Psoas muscle (tissue), 8 donors: Measurements from ENCODE around the gene DOC2A. TPM values are rescaled to one million over a fixed set of nuclear protein-coding genes. Genes with fewer than 3 reads are reported as not detected.
A peak's percentile ranks its signal among the peaks of the same experiment; 100 is the strongest.

ENCODE experiments used
- ATAC-seq, 4 donors: fragments of 200-7000 bp; cut with Tn5 transposase; one replicate each; pipeline ENCODE4 v1.9.1; 2020; ENCODE audit warnings: moderate library complexity in 3 of 4, mild to moderate bottlenecking in 2 of 4
- DNase-seq, 2 donors: peaks; one replicate each; pipeline ENCODE4 v3.0.0-alpha.2; 2020
- H3K27ac ChIP-seq: fragments of 200-600 bp; one replicate; pipeline ENCODE4 v1.8.0; 2022
- H3K27me3 ChIP-seq, 3 donors: fragments of 200-600 bp in 1 of 3; one replicate each; pipeline versions ENCODE4 v1.6.1 to v1.8.0; 2013 to 2022; ENCODE audit warnings: low read length in 2 of 3, mild to moderate bottlenecking in 2 of 3, moderate library complexity in 1 of 3; ENCODE audit not compliant: insufficient read depth in 3 of 3
- H3K36me3 ChIP-seq, 2 donors: fragments of 200-600 bp in 1 of 2; one replicate each; pipeline versions ENCODE4 v1.6.1 to v1.8.0; 2013 to 2022; ENCODE audit warnings: low read depth in 1 of 2, mild to moderate bottlenecking in 1 of 2, moderate library complexity in 1 of 2; ENCODE audit not compliant: insufficient read depth in 1 of 2
- H3K4me1 ChIP-seq: fragments of 200-600 bp; one replicate; pipeline ENCODE4 v1.8.0; 2022
- H3K4me3 ChIP-seq: fragments of 200-600 bp; one replicate; pipeline ENCODE4 v1.8.0; 2022; ENCODE audit warnings: mild to moderate bottlenecking
- H3K9me3 ChIP-seq: fragments of 200-600 bp; one replicate; pipeline ENCODE4 v1.8.0; 2022
- CTCF ChIP-seq: fragments of 200-600 bp; IDR thresholded peaks from one replicate; pipeline ENCODE4 v1.8.0; 2022; ENCODE audit warnings: antibody characterized with exemption
- WGBS, 3 donors: extraction: QIAGEN DNeasy Blood & Tissue Kit; methylation state at CpG; one replicate each; pipeline versions ENCODE4 v1.1.6 to v1.1.7; 2013; 5-methylcytosine and 5-hydroxymethylcytosine counted together
- intact Hi-C, 2 donors: fragments of 100-400 bp; cut with DNase I; formaldehyde crosslinking; loops; one replicate each; pipeline versions ENCODE4 v1.11.0 to v1.14.2; 2022
- polyA plus RNA-seq, 3 donors: library from polyadenylated mRNA; stranded (reverse); fragments of 200-250 nt; gene quantifications; one replicate each; pipeline ENCODE4 v1.2.3, GENCODE V29; 2013
- total RNA-seq, 4 donors: library from RNA; stranded (reverse); fragmentation: NEBNext Ultra II Directional in 2 of 4; extraction: Animal tissue kit (Norgen Biotek cat#: 25700) in 2 of 4; gene quantifications; one replicate each; pipeline versions ENCODE4 v1.2.1 to v1.2.4, GENCODE V29; 2021 to 2023
- donor health status: healthy with polysubstance abuse.
- donor health status: DM: no; HTN: no; CAD: no; lungs with moderate emphysema.
- donor health status: Bipolar disorder and iron deficiency.
- donor health status: healthy.
- donor health status: DM: yes; HTN: yes; CAD: no.
- donor health status: DM: no; HTN: no; CAD: no.
- donor health status: DM: no; HTN: no; CAD: no.
- donor health status: DM: yes; HTN: yes; CAD: no.

Gene DOC2A
- total and polyA plus RNA-seq, 7 donors, result 0.11 to 0.51 (median 0.15) TPM; not detected in 2

GRCh38 chr16:30033270-30033669, 22.4 kb upstream of the DOC2A start:
- ATAC-seq, result no peak
- Histone ChIP-seq H3K36me3 (no peaks in the 10 kb centered on the region), H3K4me3 (no peak overlapping the region), H3K4me1 (peaks cover 2% of the 10 kb centered on the region), H3K9me3 (no peaks in the 10 kb centered on the region), H3K27ac (no peak overlapping the region), H3K27me3 (peaks cover 0 to 58% (median 13%) of the 10 kb centered on the region in 3 donors)
- no peak for DNase-seq
- intact Hi-C loops, result no loop called here
- 76 to 78% (median 76%) methylated on average over 7 of the region's 7 CpGs for WGBS, 3 donors
- TF ChIP-seq CTCF, result no peak

- Histone ChIP-seq H3K9me3 (no peaks in the 10 kb centered on the region), H3K4me3 (no peak overlapping the region), H3K27me3 (peaks cover 0 to 67% (median 15%) of the 10 kb centered on the region in 3 donors), H3K36me3 (no peaks in the 10 kb centered on the region), H3K4me1 (peaks cover 2% of the 10 kb centered on the region), H3K27ac (no peak overlapping the region)
- DNase-seq (no peak), ATAC-seq (peak in 2 of 4 donors; percentile 47 to 67)
- intact Hi-C loops, result no loop called here
- WGBS, 3 donors, result 23 to 27% (median 26%) methylated on average over 12 of the region's 12 CpGs
- peak; percentile 61 for TF ChIP-seq CTCF
Measured at GRCh38 chr16:30032083-30032819, 21.4 kb upstream of the DOC2A start.

GRCh38 chr16:30031477-30031918, 20.7 kb upstream of the DOC2A start:
- WGBS, 3 donors, result 14 to 22% (median 19%) methylated on average over 11 of the region's 11 CpGs
- H3K4me1 ChIP-seq, result peaks cover 2% of the 10 kb centered on the region
- peaks cover 0 to 70% (median 15%) of the 10 kb centered on the region in 3 donors for H3K27me3 ChIP-seq
- H3K9me3 ChIP-seq, result no peaks in the 10 kb centered on the region
- ATAC-seq, result no peak
- H3K4me3 ChIP-seq, result no peak overlapping the region
- TF ChIP-seq CTCF, result no peak
- no peaks in the 10 kb centered on the region for H3K36me3 ChIP-seq
- no peak for DNase-seq
- intact Hi-C loops, result no loop called here
- H3K27ac ChIP-seq, result no peak overlapping the region

- no peak within 1 kb of the TSS for H3K27ac ChIP-seq
- WGBS, 3 donors, result 2% methylated on average over 14 to 27 of the region's 27 CpGs
- ATAC-seq (peak in 1 of 4 donors; percentile 21), DNase-seq (no peak)
- no peaks in the 10 kb centered on the region for H3K36me3 ChIP-seq
- H3K4me1 ChIP-seq, result peaks cover 2% of the 10 kb centered on the region
- peak within 1 kb of the TSS; percentile 15 for H3K4me3 ChIP-seq
- intact Hi-C loops, result no loop called here
- no peak for TF ChIP-seq CTCF
- H3K9me3 ChIP-seq, result no peaks in the 10 kb centered on the region
- H3K27me3 ChIP-seq, result peaks cover 0 to 67% (median 15%) of the 10 kb centered on the region in 3 donors
Measured at GRCh38 chr16:30030841-30031413, 20.1 kb upstream of the DOC2A start, which contains the start of gene TLCD3B. TLCD3B (minus strand) TSS chr16:30031271; CDS start chr16:30030527, 744 bp downstream.
